Fibroblast of the aortic adventitia (primary cell): ENCODE data around the gene FKBP14. TPM values are rescaled to one million over a fixed set of nuclear protein-coding genes. Genes with fewer than 3 reads are reported as not detected.
A peak's percentile ranks its signal among the peaks of the same experiment; 100 is the strongest.
"Not testable (repeated sequence)": the region's sequence is repeated elsewhere in the genome, so short reads cannot be mapped to it uniquely, and the experiment has no call there.

ENCODE experiments used
- DNase-seq: peaks from one replicate; pipeline ENCODE4 v3.0.0-alpha.2; 2010; ENCODE audit warnings: low read depth
- H3K4me3 ChIP-seq: 2 replicates; pipeline ENCODE4 v1.5.1; 2011; ENCODE audit warnings: low read depth, mild to moderate bottlenecking, control low read depth, low read length, moderate library complexity
- CTCF ChIP-seq: IDR thresholded peaks from 2 replicates; pipeline ENCODE4 v1.5.1; 2011; ENCODE audit warnings: mild to moderate bottlenecking, low read length, control low read depth, inconsistent platforms; ENCODE audit not compliant: insufficient read depth
- total RNA-seq: library from RNA; depleted of rRNA; stranded (reverse); fragments of >200 nt; gene quantifications from 2 replicates; pipeline ENCODE4 v1.2.3, GENCODE V29; 2012; ENCODE audit warnings: low replicate concordance

Gene FKBP14
- total RNA-seq, 1 donor, result 39.9 TPM

DNA sequence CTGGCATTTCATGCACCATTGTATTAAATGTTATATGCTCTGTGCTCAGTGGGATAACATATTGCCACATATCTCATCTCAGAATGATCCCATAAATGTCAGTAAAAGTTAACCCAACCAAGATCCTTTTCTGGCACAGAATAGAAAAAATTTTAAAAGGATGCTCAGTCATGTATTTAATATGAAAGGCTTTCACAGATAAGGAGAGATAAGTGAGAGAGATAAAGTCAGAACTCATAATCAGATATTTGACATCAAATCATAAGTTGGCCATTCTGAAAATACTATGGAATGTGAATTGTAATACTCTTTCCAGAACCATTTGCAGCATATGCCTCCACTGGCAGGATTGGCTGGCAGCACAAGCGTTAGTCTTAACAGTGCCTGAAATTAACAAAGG, 40.2 kb upstream of the FKBP14 start:
- TF ChIP-seq CTCF, result no peak
- no peak for DNase-seq
- no peak overlapping the region for H3K4me3 ChIP-seq

GRCh38 chr7:30065746-30066145, 39.2 kb upstream of the FKBP14 start:
- H3K4me3 ChIP-seq, result no peak overlapping the region
- DNase-seq, result no peak
- no peak for TF ChIP-seq CTCF

GRCh38 chr7:30062587-30062986, 36.1 kb upstream of the FKBP14 start:
- peak; percentile 82 for TF ChIP-seq CTCF
- DNase-seq, result peak; percentile 71
- no peak overlapping the region for H3K4me3 ChIP-seq

GRCh38 chr7:30061786-30062185, 35.3 kb upstream of the FKBP14 start:
- peak; percentile 65 for TF ChIP-seq CTCF
- peak; percentile 50 for DNase-seq
- H3K4me3 ChIP-seq, result not testable (repeated sequence)

GRCh38 chr7:30057741-30058140, 31.2 kb upstream of the FKBP14 start:
- no peak for TF ChIP-seq CTCF
- DNase-seq, result no peak
- H3K4me3 ChIP-seq, result no peak overlapping the region

- no peak overlapping the region for H3K4me3 ChIP-seq
- no peak for DNase-seq
- TF ChIP-seq CTCF, result no peak
These were observed 26.6 kb upstream of the FKBP14 start for GRCh38 chr7:30053068-30053467.

GRCh38 chr7:30049173-30049572, 22.7 kb upstream of the FKBP14 start:
- DNase-seq, result no peak
- no peak for TF ChIP-seq CTCF
- H3K4me3 ChIP-seq, result no peak overlapping the region
